OCI-LY7 (cell line): ENCODE measurements around the gene CCDC190. TPM values are rescaled to one million over a fixed set of nuclear protein-coding genes. Genes with fewer than 3 reads are reported as not detected.
A peak's percentile ranks its signal among the peaks of the same experiment; 100 is the strongest.

ENCODE experiments used
- BruUV-seq: library from RNA; stranded (reverse); fragments of 400-500 nt; replicated peaks from 2 replicates; lab custom pipeline; 2021; lab: Mats Ljungman, UMichigan
- CTCF ChIA-PET: fragments of 300-600 bp; sonication (Branson Sonifier 250); formaldehyde crosslinking; loops from one replicate; lab custom pipeline; 2022; ENCODE audit warnings: antibody characterized with exemption; ENCODE audit not compliant: unreplicated experiment; lab: Charles Lee
- POLR2A ChIA-PET: fragments of 300-600 bp; sonication (Branson Sonifier 250); formaldehyde crosslinking; loops from one replicate; lab custom pipeline; 2022; ENCODE audit warnings: antibody characterized with exemption; lab: Charles Lee
- DNase-seq: peaks from one replicate; pipeline ENCODE4 v3.0.0-alpha.2; 2015; ENCODE audit warnings: low spot score
- H2AFZ ChIP-seq: fragments of 200-600 bp; sonication (generic), shearing (Covaris generic); 2 replicates; pipeline ENCODE4 v1.6.1; 2014; ENCODE audit warnings: mild to moderate bottlenecking, antibody characterized with exemption, low read length, moderate library complexity
- H3K27ac ChIP-seq: fragments of 200-600 bp; sonication (generic); 2 replicates; pipeline ENCODE4 v1.5.1; 2014; ENCODE audit warnings: mixed run types, low read depth, mild to moderate bottlenecking, moderate library complexity, low read length, inconsistent platforms; ENCODE audit not compliant: poor library complexity, severe bottlenecking
- H3K36me3 ChIP-seq: fragments of 200-600 bp; sonication (generic); 2 replicates; pipeline ENCODE4 v1.6.1; 2014; ENCODE audit warnings: mild to moderate bottlenecking, antibody characterized with exemption, low read length, moderate library complexity, mixed read lengths; ENCODE audit not compliant: insufficient read depth
- H3K4me1 ChIP-seq: fragments of 200-600 bp; sonication (generic); 2 replicates; pipeline ENCODE4 v1.5.1; 2014; ENCODE audit warnings: mild to moderate bottlenecking, low read length; ENCODE audit not compliant: insufficient read depth, poor library complexity, severe bottlenecking
- H3K4me2 ChIP-seq: fragments of 200-600 bp; sonication (generic); 2 replicates; pipeline ENCODE4 v1.6.1; 2014; ENCODE audit warnings: mild to moderate bottlenecking, low read length
- H3K4me3 ChIP-seq: fragments of 200-600 bp; sonication (generic); 2 replicates; pipeline ENCODE4 v1.5.1; 2014; ENCODE audit warnings: mild to moderate bottlenecking, low read depth, low read length; ENCODE audit not compliant: poor library complexity, severe bottlenecking
- H3K79me2 ChIP-seq: fragments of 200-600 bp; sonication (generic); 2 replicates; pipeline ENCODE4 v1.6.1; 2016; ENCODE audit warnings: low read depth, mild to moderate bottlenecking, low read length, moderate library complexity, mixed read lengths; ENCODE audit not compliant: insufficient read depth
- H3K9me2 ChIP-seq: fragments of 200-600 bp; sonication (generic); 2 replicates; pipeline ENCODE4 v1.6.1; 2016; ENCODE audit warnings: mild to moderate bottlenecking, low read length, mixed read lengths; ENCODE audit not compliant: insufficient read depth
- H3K9me3 ChIP-seq: fragments of 200-600 bp; sonication (generic); 2 replicates; pipeline ENCODE4 v1.6.1; 2014; ENCODE audit warnings: mild to moderate bottlenecking, mixed run types, low read length, mixed read lengths
- H4K20me1 ChIP-seq: fragments of 200-600 bp; sonication (generic); 2 replicates; pipeline ENCODE4 v1.6.1; 2014; ENCODE audit warnings: mild to moderate bottlenecking, antibody characterized with exemption, low read length, moderate library complexity, mixed read lengths; ENCODE audit not compliant: insufficient read depth
- CTCF ChIP-seq: fragments of 200-600 bp; sonication (generic); conservative IDR thresholded peaks from 2 replicates; pipeline ENCODE4 v1.5.1; 2014; ENCODE audit warnings: mild to moderate bottlenecking, antibody characterized with exemption, low read length, moderate library complexity, mixed read lengths
- EZH2phosphoT487 ChIP-seq: fragments of 200-600 bp; sonication (generic); IDR thresholded peaks from 2 replicates; pipeline ENCODE4 v1.6.1; 2018; ENCODE audit warnings: low read depth, borderline replicate concordance, mild to moderate bottlenecking, mixed run types, antibody characterized with exemption, low read length, moderate library complexity, mixed read lengths
- intact Hi-C: fragments of 100-400 bp; cut with micrococcal nuclease; formaldehyde crosslinking; loops from one replicate; pipeline ENCODE4 v1.10.0; 2022; ENCODE audit not compliant: unreplicated experiment
- total RNA-seq, 2 experiments: library from RNA; depleted of rRNA in 1 of 2; stranded (reverse); fragments of >200 nt in 1 of 2; shearing (Covaris generic) in 1 of 2; gene quantifications; 2 replicates each; pipeline ENCODE4 v1.2.3, GENCODE V29; 2014 to 2022

Gene CCDC190
- total RNA-seq, 2 experiments from 2014 or later = not detected

DNA sequence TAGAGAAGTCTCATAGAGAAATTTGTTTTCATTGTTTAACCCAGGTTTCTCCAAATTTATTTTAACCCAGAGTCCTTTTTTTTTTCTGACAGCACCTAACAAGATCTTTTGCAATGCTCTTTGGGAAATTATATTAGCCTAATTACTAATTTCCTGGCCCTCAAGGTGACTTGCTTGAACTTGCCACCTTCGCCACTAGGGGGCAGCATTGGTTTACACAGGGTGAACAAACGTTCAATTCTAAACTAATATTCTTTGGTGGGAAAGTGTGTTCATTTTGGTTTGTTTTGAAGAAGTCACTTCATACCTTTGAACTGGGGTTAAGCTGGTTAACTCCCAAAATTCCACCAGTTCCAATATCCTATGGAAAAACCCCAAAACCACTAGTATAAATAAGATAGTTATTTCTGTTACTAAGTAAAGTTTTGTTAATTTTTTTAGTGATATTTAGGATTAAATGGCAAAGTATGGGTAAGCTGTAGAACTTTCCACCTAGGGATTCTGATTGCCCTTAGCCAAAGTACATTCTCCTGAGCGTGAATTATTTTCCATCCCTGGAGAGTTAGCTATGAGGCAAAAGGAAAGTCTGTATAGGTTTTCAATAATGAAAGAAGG, 13.0 kb downstream of the CCDC190 start:
- intact Hi-C loops = loop anchor here (5.0 kb wide), 1 partner anchor 324 kb away; no protein-coding TSS in a partner anchor
- H3K79me2 ChIP-seq = no peaks in the 10 kb centered on the region
- BruUV-seq = no TSS peak
- no peak overlapping the region for H3K4me3 ChIP-seq
- DNase-seq = peak; percentile 77
- no peak overlapping the region for H3K4me2 ChIP-seq
- H3K4me1 ChIP-seq = no peaks in the 10 kb centered on the region
- no peak overlapping the region for H2AFZ ChIP-seq
- no peaks in the 10 kb centered on the region for H3K9me3 ChIP-seq
- H3K27ac ChIP-seq = no peak overlapping the region
- TF ChIP-seq CTCF (peak; percentile 99), EZH2phosphoT487 (no peak)
- POLR2A ChIA-PET = interaction anchor here (0.7 kb wide), 1 partner anchor 490 kb away, joined by 3 read pairs; no protein-coding TSS in a partner anchor
- H3K36me3 ChIP-seq = no peaks in the 10 kb centered on the region
- no peaks in the 10 kb centered on the region for H3K9me2 ChIP-seq
- no peaks in the 10 kb centered on the region for H4K20me1 ChIP-seq
- CTCF ChIA-PET = interaction anchor here (0.5 kb wide), 1 partner anchor 222 kb away, joined by 3 read pairs; no protein-coding TSS in a partner anchor

DNA sequence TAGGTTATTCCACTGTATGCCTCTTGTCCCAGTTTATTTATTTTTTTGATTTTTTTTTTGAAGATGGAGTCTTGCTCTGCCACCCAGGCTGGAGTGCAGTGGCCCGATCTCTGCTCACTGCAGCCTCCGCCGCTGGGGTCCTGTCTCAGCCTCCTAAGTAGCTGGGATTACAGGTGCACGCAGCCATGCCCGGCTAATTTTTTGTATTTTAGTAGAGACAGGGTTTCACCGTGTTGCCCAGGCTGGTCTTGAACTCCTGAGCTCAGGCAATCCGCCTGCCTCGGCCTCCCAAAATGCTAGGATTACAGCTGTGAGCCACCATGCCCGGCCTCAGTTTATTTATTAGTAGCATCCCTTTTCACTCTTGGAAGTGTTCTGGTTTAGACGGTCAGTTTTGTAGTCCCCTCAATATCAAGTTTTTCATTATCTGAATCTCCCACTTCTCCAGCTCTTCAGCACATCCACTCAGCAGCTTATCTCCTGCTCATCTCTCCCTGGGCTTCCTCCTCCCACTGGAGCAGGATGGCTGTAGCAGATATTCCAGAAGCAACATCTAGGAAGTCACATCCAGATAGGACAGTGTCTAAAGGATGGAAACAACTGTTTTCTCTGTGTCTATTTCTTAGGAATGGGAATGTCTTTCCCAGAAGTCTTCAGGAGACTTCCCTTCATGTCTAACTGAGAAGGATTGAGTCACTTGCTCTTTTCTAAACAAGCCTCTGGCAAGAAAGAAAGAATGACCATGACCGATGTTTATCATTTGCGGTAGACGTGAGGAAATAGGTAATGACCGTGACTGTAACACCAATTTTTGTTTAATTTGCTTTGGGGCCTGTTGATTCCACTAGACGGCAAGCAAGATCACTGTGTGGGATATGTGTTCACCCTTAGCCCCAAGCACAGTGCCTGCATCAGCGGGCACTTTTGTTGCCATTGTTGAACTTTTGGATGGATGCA, 14.4 kb downstream of the CCDC190 start:
- Histone ChIP-seq H3K27ac (no peak overlapping the region), H3K79me2 (no peaks in the 10 kb centered on the region), H3K9me2 (no peaks in the 10 kb centered on the region), H2AFZ (no peak overlapping the region), H4K20me1 (no peaks in the 10 kb centered on the region), H3K4me3 (no peak overlapping the region), H3K36me3 (no peaks in the 10 kb centered on the region), H3K4me2 (no peak overlapping the region), H3K9me3 (no peaks in the 10 kb centered on the region), H3K4me1 (no peaks in the 10 kb centered on the region)
- DNase-seq = no peak
- POLR2A ChIA-PET = no interaction called here
- TF ChIP-seq EZH2phosphoT487 (no peak), CTCF (no peak)
- BruUV-seq = no TSS peak
- intact Hi-C loops = loop anchor here (5.0 kb wide), 1 partner anchor 326 kb away; no protein-coding TSS in a partner anchor
- CTCF ChIA-PET = no interaction called here
